Activated CD8-positive, alpha-beta T cell treated with anti-CD3 and anti-CD28 coated beads for 36 hours (primary cell): ENCODE results near the gene OR10K1. TPM values are rescaled to one million over a fixed set of nuclear protein-coding genes. Genes with fewer than 3 reads are reported as not detected.
"Not testable (repeated sequence)": the region's sequence is repeated elsewhere in the genome, so short reads cannot be mapped to it uniquely, and the experiment has no call there.

Source experiments
- ATAC-seq: fragments of 200-7000 bp; cut with Tn5 transposase; one replicate; pipeline ENCODE4 v1.10.0; 2021; ENCODE audit warnings: mild to moderate bottlenecking, moderate library complexity
- CTCF ChIA-PET: fragments of 350-600 bp; sonication (Branson Sonifier 250); formaldehyde crosslinking; loops from one replicate; lab custom pipeline; 2021; ENCODE audit warnings: antibody characterized with exemption; lab: Charles Lee
- POLR2A ChIA-PET: fragments of 350-600 bp; sonication (Branson Sonifier 250); formaldehyde crosslinking; loops from one replicate; lab custom pipeline; 2021; ENCODE audit warnings: antibody characterized with exemption; lab: Charles Lee
- DNase-seq: peaks from one replicate; pipeline ENCODE4 v3.0.0-alpha.2; 2020
- H3K27ac Mint-ChIP-seq: one replicate; pipeline ENCODE4 v1.8.0; 2021; ENCODE audit warnings: mild to moderate bottlenecking, mixed read lengths
- H3K27me3 Mint-ChIP-seq: one replicate; pipeline ENCODE4 v1.8.0; 2021; ENCODE audit warnings: mixed read lengths
- H3K36me3 Mint-ChIP-seq: one replicate; pipeline ENCODE4 v1.8.0; 2021; ENCODE audit warnings: low read depth, mixed read lengths
- H3K4me1 Mint-ChIP-seq: one replicate; pipeline ENCODE4 v1.8.0; 2021; ENCODE audit warnings: low read depth, mixed read lengths
- H3K4me3 Mint-ChIP-seq: one replicate; pipeline ENCODE4 v1.8.0; 2021; ENCODE audit warnings: mild to moderate bottlenecking, moderate library complexity, mixed read lengths
- H3K9me3 Mint-ChIP-seq: one replicate; pipeline ENCODE4 v1.8.0; 2021; ENCODE audit warnings: mixed read lengths
- CTCF ChIP-seq: fragments of 200-600 bp; IDR thresholded peaks from one replicate; pipeline ENCODE4 v1.8.0; 2022; ENCODE audit warnings: antibody characterized with exemption, mild to moderate bottlenecking
- intact Hi-C: fragments of 100-400 bp; cut with micrococcal nuclease; formaldehyde crosslinking; loops from one replicate; pipeline ENCODE4 v1.10.0; 2022
- total RNA-seq, 2 experiments: library from RNA; stranded (reverse); gene quantifications; one replicate each; pipeline ENCODE4 v1.2.3, GENCODE V29; 2021

OR10K1 gene
- total RNA-seq, 2 experiments from 2014 or later, result not detected

GRCh38 chr1:158426137-158426536, 35.5 kb upstream of the OR10K1 start, which contains the start of gene OR10K2:
Gene OR10K2, minus strand, starts transcription at chr1:158426237. Its CDS starts 5,371 bp downstream, at chr1:158420866.
- H3K36me3 Mint-ChIP-seq, result no peaks in the 10 kb centered on the region
- no peak within 1 kb of the TSS for H3K27ac Mint-ChIP-seq
- ChIA-PET CTCF (no interaction called here), POLR2A (no interaction called here)
- no peaks in the 10 kb centered on the region for H3K4me1 Mint-ChIP-seq
- intact Hi-C loops, result no loop called here
- peaks cover 10% of the 10 kb centered on the region for H3K27me3 Mint-ChIP-seq
- no peak within 1 kb of the TSS for H3K4me3 Mint-ChIP-seq
- ATAC-seq, result no peak
- no peak for DNase-seq
- TF ChIP-seq CTCF, result no peak
- peaks cover 4% of the 10 kb centered on the region for H3K9me3 Mint-ChIP-seq

GRCh38 chr1:158430163-158430562, 31.5 kb upstream of the OR10K1 start:
- DNase-seq, result not testable (repeated sequence)

DNA sequence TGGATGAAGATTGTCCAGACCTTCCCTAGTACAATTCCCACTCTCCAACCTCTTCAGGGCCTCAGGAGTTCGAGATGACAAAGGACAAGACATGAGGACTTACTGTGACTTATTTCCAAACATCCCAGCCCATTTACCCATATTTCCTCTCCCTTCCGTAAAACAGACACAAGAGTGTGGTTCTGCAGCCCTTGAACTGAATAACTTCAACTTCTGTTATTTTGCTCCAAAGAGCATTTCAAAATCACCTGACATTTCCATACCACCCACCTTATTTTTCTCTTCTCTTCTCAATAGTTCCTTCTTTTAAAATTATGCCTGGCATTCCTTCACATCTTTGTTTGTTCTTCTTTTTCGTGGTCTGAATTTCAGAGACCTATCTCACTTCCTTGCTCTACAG, 26.9 kb upstream of the OR10K1 start:
- Mint-ChIP-seq H3K9me3 (peaks cover 9% of the 10 kb centered on the region), H3K4me3 (no peak overlapping the region), H3K36me3 (peaks cover 2% of the 10 kb centered on the region), H3K27me3 (peaks cover 35% of the 10 kb centered on the region), H3K4me1 (no peaks in the 10 kb centered on the region), H3K27ac (no peak overlapping the region)
- POLR2A ChIA-PET, result no interaction called here
- ATAC-seq (no peak), DNase-seq (no peak)
- no peak for TF ChIP-seq CTCF
- intact Hi-C loops, result no loop called here
- CTCF ChIA-PET, result no interaction called here

More at GRCh38 chr1:158430163-158430562, 31.5 kb upstream of the OR10K1 start:
- H3K36me3 Mint-ChIP-seq, H3K4me1 Mint-ChIP-seq, H3K27ac Mint-ChIP-seq, H3K4me3 Mint-ChIP-seq, intact Hi-C loops, POLR2A ChIA-PET, CTCF ChIA-PET, ATAC-seq: not testable (repeated sequence)
- Mint-ChIP-seq H3K9me3 (peaks cover 11% of the 10 kb centered on the region), H3K27me3 (peaks cover 25% of the 10 kb centered on the region)

- TF ChIP-seq CTCF, result no peak
- ChIA-PET CTCF (no interaction called here), POLR2A (no interaction called here)
- no peak overlapping the region for H3K27ac Mint-ChIP-seq
- H3K36me3 Mint-ChIP-seq, result no peaks in the 10 kb centered on the region
- intact Hi-C loops, result no loop called here
- no peaks in the 10 kb centered on the region for H3K9me3 Mint-ChIP-seq
- H3K4me1 Mint-ChIP-seq, result no peaks in the 10 kb centered on the region
- H3K27me3 Mint-ChIP-seq, result peaks cover 25% of the 10 kb centered on the region
- H3K4me3 Mint-ChIP-seq, result no peak overlapping the region
- DNase-seq (no peak), ATAC-seq (no peak)
Observed at GRCh38 chr1:158445376-158445775, 16.3 kb upstream of the OR10K1 start.

DNA sequence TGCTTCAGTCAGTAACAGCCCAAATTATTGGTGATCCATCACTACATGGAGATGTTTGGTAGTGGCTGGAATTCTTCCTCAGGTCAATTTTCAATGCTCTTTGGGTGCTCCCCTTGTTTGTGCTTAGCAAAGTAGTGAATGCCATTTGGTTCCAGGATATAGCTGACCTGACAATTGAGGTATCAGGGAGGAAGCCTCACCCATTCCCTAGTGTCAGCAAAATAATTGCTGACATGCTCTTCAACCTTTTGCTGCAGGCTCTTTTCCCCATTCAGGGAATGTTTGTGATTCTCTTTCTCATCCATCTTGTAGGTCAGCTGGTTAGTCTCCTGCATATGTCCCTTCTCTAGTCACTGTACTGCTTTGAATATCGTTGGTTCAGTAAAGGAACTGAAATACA, 7.1 kb upstream of the OR10K1 start:
- Mint-ChIP-seq H3K27me3 (peaks cover 11% of the 10 kb centered on the region), H3K4me3 (no peak overlapping the region), H3K36me3 (no peaks in the 10 kb centered on the region), H3K9me3 (peaks cover 5% of the 10 kb centered on the region), H3K4me1 (no peaks in the 10 kb centered on the region), H3K27ac (no peak overlapping the region)
- ChIA-PET CTCF (no interaction called here), POLR2A (no interaction called here)
- TF ChIP-seq CTCF, result no peak
- DNase-seq (no peak), ATAC-seq (no peak)
- intact Hi-C loops, result no loop called here

DNA sequence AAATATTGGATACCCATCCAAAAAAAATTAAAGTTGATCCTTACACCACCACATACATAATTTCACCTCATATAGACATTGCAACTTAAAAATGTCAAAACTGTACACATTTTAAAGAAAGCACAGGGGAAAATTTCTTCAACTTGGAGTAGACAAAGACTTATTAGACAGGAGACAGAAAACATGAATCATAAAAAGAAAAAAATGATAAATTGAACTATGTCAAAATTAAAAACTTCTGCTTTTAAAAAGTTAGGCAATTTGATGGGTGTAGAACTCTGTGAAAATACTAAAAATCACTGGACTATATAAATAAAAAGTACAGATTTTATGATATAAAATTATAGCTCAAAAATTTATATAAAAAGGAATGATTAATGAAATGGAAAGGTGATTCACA, 4.4 kb upstream of the OR10K1 start:
- TF ChIP-seq CTCF, result no peak
- CTCF ChIA-PET, result no interaction called here
- no peak overlapping the region for H3K4me3 Mint-ChIP-seq
- H3K27ac Mint-ChIP-seq, result no peak overlapping the region
- no peaks in the 10 kb centered on the region for H3K36me3 Mint-ChIP-seq
- no peaks in the 10 kb centered on the region for H3K9me3 Mint-ChIP-seq
- intact Hi-C loops, result no loop called here
- peaks cover 8% of the 10 kb centered on the region for H3K27me3 Mint-ChIP-seq
- no peaks in the 10 kb centered on the region for H3K4me1 Mint-ChIP-seq
- ATAC-seq (no peak), DNase-seq (no peak)
- POLR2A ChIA-PET, result no interaction called here
